ENCODE data around the gene VPS54. TPM values are rescaled to one million over a fixed set of nuclear protein-coding genes. Genes with fewer than 3 reads are reported as not detected.

VPS54 gene
- total RNA-seq, 2 experiments from 2014 or later = 9.5 to 10.8 TPM

DNA sequence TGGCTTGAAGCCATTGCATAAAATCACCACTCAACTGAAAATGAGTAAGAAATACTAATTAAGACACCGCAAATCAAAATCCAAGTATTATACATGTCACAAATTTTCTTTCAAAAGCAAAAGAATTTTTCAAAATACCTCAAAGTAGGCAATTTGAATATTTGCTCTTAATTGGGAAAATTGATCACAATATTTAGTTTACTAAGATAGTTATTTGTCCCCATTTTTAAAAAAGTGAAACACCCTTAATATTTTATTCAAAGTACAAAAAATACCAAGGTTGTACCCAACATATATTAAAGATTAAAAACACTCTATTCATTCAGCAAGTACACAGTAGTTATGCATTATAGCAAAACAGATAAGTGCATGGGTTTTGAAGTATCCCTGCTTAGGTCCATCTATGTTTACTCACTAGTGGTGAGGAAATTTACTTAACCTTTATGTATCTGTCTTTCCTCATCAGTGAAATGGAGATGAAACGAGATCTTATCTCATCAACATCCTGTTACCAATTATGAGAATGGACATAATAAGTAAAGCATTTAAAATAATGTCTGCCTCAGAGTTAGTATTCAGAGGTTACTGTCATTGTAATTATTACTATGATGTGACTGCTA is 35.1 kb downstream of the VPS54 start:
- ATAC-seq (ENCODE audit: poor library complexity) (no peak), DNase-seq (peak in 1 of 14 experiments; percentile 27)
- CTCF ChIA-PET = no interaction called here
- intact Hi-C loops (cut with DNase I, micrococcal nuclease) = no loop called here
- H3K4me3 ChIP-seq (ENCODE audit: low read length) = no peak overlapping the region
- no peaks in the 10 kb centered on the region for H3K27me3 Mint-ChIP-seq
- H3K4me1 Mint-ChIP-seq (ENCODE audit: low read depth) = peaks cover 35% of the 10 kb centered on the region
- no peaks in the 10 kb centered on the region for H3K27me3 ChIP-seq (ENCODE audit: control insufficient read depth in 1 of 2, insufficient read depth in 2 of 2, low read length in 2 of 2)
- TF ChIP-seq, protein P1, sequence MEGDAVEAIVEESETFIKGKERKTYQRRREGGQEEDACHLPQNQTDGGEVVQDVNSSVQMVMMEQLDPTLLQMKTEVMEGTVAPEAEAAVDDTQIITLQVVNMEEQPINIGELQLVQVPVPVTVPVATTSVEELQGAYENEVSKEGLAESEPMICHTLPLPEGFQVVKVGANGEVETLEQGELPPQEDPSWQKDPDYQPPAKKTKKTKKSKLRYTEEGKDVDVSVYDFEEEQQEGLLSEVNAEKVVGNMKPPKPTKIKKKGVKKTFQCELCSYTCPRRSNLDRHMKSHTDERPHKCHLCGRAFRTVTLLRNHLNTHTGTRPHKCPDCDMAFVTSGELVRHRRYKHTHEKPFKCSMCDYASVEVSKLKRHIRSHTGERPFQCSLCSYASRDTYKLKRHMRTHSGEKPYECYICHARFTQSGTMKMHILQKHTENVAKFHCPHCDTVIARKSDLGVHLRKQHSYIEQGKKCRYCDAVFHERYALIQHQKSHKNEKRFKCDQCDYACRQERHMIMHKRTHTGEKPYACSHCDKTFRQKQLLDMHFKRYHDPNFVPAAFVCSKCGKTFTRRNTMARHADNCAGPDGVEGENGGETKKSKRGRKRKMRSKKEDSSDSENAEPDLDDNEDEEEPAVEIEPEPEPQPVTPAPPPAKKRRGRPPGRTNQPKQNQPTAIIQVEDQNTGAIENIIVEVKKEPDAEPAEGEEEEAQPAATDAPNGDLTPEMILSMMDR (IDR thresholded peaks at IDR 0.05) = no peak
- peaks cover 29% of the 10 kb centered on the region for H3K36me3 Mint-ChIP-seq (ENCODE audit: low read depth)
- no peak overlapping the region for H3K27ac Mint-ChIP-seq
- no peaks in the 10 kb centered on the region for H3K9me3 Mint-ChIP-seq
- H3K4me3 Mint-ChIP-seq = no peak overlapping the region
- peaks cover 15% of the 10 kb centered on the region for H3K36me3 ChIP-seq (ENCODE audit: insufficient read depth, low read length)
- no peak overlapping the region for H3K27ac ChIP-seq (ENCODE audit: low read depth in 1 of 2, low read length in 2 of 2)
- H3K4me1 ChIP-seq (ENCODE audit: insufficient read depth, low read length) = peaks cover 5% of the 10 kb centered on the region
- H3K9me3 ChIP-seq (ENCODE audit: control insufficient read depth in 1 of 2, insufficient read depth in 1 of 2, low read length in 2 of 2) = peaks cover 0 to 4% of the 10 kb centered on the region in 2 experiments
- POLR2A ChIA-PET = no interaction called here

DNA sequence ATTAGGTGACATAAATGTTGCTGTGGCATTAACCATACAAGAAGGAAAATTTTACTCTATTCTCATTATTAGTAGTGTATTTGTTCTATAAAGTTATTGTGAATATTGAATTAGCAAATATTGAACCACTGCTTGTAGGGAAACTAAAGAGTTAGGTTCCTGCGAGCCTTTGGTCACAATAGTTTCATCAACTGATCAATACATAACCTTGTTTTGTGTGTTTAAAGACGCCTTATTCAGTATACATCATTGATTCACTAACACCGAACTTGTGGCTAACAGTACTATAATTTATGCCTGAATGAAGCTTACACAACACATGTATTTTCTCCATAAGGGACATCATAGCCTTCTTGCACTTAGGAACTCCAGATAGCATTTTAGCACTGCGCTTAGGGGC is 36.9 kb downstream of the VPS54 start:
- H3K27me3 Mint-ChIP-seq = no peaks in the 10 kb centered on the region
- POLR2A ChIA-PET = no interaction called here
- H3K27ac ChIP-seq (ENCODE audit: low read depth in 1 of 2, low read length in 2 of 2) = no peak overlapping the region
- no peaks in the 10 kb centered on the region for H3K27me3 ChIP-seq (ENCODE audit: control insufficient read depth in 1 of 2, insufficient read depth in 2 of 2, low read length in 2 of 2)
- CTCF ChIA-PET = interaction anchor here (1.1 kb wide), 1 partner anchor 16 kb away, joined by 3 read pairs; no protein-coding TSS in a partner anchor
- intact Hi-C loops (cut with DNase I, micrococcal nuclease) = no loop called here
- peaks cover 14% of the 10 kb centered on the region for H3K4me1 ChIP-seq (ENCODE audit: insufficient read depth, low read length)
- ATAC-seq (ENCODE audit: poor library complexity) = no peak
- no peak overlapping the region for H3K27ac Mint-ChIP-seq
- H3K4me3 ChIP-seq (ENCODE audit: low read length) = no peak overlapping the region
- H3K36me3 Mint-ChIP-seq (ENCODE audit: low read depth) = peaks cover 38% of the 10 kb centered on the region
- no peaks in the 10 kb centered on the region for H3K9me3 Mint-ChIP-seq
- H3K9me3 ChIP-seq (ENCODE audit: control insufficient read depth in 1 of 2, insufficient read depth in 1 of 2, low read length in 2 of 2) = no peaks in the 10 kb centered on the region
- DNase-seq = no peak
- no peak overlapping the region for H3K4me3 Mint-ChIP-seq
- H3K36me3 ChIP-seq (ENCODE audit: insufficient read depth, low read length) = peaks cover 15% of the 10 kb centered on the region
- H3K4me1 Mint-ChIP-seq (ENCODE audit: low read depth) = peaks cover 39% of the 10 kb centered on the region
- TF ChIP-seq, protein P1 (IDR thresholded peaks at IDR 0.05) = no peak

DNA sequence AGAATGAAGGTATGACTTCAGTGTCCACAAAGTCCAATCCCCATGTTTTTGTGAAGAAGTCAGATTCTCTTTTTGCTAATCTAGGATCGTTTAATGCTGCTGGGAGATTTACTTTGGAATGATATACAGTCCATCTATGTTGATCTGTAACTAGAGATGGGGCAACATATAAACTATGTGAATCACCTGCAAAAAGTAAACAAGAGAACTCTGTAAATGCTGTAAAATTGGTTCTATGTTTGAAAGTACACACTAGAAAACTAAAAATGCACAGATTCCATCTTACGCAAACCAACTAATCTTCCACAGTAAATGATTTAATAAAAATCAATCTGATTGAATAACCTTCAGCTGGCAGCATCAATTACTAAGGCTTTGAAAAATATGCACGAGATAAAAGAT is 37.5 kb downstream of the VPS54 start:
- TF ChIP-seq, protein P1 (IDR thresholded peaks at IDR 0.05) = no peak
- Mint-ChIP-seq H3K4me1 (ENCODE audit: low read depth) (peaks cover 35% of the 10 kb centered on the region), H3K27ac (no peak overlapping the region), H3K9me3 (no peaks in the 10 kb centered on the region), H3K36me3 (ENCODE audit: low read depth) (peaks cover 40% of the 10 kb centered on the region), H3K4me3 (no peak overlapping the region), H3K27me3 (no peaks in the 10 kb centered on the region)
- H3K9me3 ChIP-seq (ENCODE audit: control insufficient read depth in 1 of 2, insufficient read depth in 1 of 2, low read length in 2 of 2) = no peaks in the 10 kb centered on the region
- CTCF ChIA-PET = no interaction called here
- intact Hi-C loops (cut with DNase I, micrococcal nuclease) = no loop called here
- H3K27ac ChIP-seq (ENCODE audit: low read depth in 1 of 2, low read length in 2 of 2) = no peak overlapping the region
- H3K27me3 ChIP-seq (ENCODE audit: control insufficient read depth in 1 of 2, insufficient read depth in 2 of 2, low read length in 2 of 2) = no peaks in the 10 kb centered on the region
- peaks cover 15% of the 10 kb centered on the region for H3K36me3 ChIP-seq (ENCODE audit: insufficient read depth, low read length)
- H3K4me3 ChIP-seq (ENCODE audit: low read length) = no peak overlapping the region
- H3K4me1 ChIP-seq (ENCODE audit: insufficient read depth, low read length) = peaks cover 14% of the 10 kb centered on the region
- POLR2A ChIA-PET = no interaction called here
- ATAC-seq (ENCODE audit: poor library complexity) (no peak), DNase-seq (no peak)

Data from CD4-positive, alpha-beta T cell (primary cell).